ENCODE data around the gene CA9. TPM values are rescaled to one million over a fixed set of nuclear protein-coding genes. Genes with fewer than 3 reads are reported as not detected.

CA9 gene
- total RNA-seq, 1 donor from 2014 or later, result 0.27 TPM

DNA sequence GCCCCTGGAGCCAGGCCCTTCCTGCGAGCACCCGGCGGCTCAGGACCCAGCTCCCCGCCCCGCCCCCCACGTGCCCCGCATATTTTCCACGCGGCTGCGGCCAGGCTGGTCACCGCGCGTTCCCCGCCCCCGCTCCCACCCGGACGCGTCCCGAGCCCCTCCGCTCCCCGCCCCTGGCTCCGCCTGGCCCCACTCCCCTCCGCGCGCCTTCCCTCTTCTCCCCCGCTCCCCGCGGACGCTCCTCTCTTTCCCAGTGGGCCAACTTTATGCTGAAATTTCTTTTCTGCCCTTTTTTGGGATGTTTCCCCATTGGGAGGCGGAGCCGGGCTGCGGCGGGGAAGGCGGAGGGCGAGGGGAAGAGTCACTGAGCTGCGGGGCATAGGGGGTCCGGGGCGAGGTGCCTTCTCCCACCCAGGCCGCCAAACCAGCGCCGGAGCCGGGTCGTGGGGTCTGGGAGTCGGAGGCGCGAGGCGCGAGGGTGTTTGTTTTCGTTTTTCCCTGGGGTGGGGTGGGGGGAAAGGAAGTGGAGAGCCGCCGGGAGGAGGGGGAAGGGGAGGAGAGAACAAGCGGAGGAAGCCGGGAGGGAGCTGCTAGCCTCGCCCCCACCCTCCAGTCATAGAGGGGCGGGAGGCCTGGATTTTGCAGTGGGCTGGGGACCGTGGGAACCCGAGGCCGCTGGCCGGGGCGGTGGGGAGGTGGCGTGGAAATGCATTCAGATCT, 17.0 kb downstream of the CA9 start:
- intact Hi-C loops (cut with micrococcal nuclease), result loop anchor here (5.0 kb wide), 1 partner anchor 43 kb away; no protein-coding TSS in a partner anchor

DNA sequence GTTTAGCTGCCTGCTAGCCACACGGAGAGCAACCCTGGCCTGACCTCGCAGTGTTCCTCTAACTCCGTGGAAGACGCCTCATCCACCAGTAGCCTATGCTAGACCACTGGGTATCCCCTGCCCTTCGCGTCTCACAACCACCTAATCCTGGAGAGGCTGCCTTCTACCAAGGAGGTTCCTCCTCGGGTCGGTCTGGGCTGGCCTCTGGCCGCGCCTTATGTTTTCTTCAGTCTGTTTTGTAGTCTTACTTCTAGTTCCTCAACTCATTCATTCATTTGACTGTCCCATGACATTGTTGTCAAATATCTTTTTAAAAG, 17.6 kb downstream of the CA9 start:
- intact Hi-C loops (cut with micrococcal nuclease), result loop anchor here (5.0 kb wide), 1 partner anchor 44 kb away; no protein-coding TSS in a partner anchor

DNA sequence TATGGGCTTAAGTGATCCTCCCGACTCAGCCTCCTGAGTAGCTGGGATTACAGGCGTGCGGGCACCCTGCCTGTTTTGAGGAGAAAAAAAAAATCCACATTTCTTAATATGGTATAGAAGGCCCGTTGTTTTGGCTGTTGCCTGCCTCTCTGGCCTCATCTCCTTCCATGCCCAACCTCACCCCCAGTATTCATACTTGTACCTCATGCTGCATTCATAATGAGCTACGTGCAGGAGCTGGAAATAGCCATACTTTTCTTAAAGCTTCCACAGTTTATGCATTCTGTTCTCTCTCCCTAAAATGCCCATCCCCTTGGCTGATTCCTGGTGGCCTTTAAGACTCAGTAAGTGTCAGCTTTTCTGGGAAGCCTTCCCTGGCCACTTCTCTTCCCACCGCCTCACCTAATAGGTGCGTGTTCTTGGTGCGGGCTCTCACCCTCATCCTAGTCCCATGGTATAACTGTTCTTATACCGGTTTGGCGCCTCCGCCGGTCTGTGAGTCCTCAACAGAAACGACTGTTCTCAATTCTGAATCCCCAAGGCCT, 18.1 kb downstream of the CA9 start:
- intact Hi-C loops (cut with micrococcal nuclease), result loop anchor here (5.0 kb wide), 1 partner anchor 45 kb away; no protein-coding TSS in a partner anchor

DNA sequence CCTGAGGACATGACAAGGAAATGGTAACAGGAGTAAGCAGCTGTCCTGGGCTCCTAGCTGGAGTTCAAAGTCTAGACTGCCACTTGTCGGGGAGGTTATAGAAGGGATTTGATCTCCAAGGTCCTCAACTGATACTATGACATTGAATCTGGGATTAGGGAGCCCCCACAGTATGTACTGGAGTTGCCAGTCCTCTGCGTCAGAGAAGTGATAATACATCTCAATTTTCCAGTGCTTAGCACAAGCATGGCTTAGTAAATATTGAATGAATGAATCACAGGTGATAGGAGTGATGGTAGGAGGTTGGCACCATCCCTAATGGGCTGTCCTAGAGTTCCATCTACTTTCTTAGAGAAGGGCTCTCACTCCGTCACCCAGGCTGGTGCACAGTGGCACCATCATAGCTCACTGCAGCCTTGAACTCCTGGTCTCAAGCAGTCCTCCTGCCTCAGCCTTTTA, 22.2 kb downstream of the CA9 start:
- intact Hi-C loops (cut with micrococcal nuclease), result loop anchor here (2.0 kb wide), 2 partner anchors 33 to 37 kb away; partner anchors contain the start of genes CCDC107 and RMRP

DNA sequence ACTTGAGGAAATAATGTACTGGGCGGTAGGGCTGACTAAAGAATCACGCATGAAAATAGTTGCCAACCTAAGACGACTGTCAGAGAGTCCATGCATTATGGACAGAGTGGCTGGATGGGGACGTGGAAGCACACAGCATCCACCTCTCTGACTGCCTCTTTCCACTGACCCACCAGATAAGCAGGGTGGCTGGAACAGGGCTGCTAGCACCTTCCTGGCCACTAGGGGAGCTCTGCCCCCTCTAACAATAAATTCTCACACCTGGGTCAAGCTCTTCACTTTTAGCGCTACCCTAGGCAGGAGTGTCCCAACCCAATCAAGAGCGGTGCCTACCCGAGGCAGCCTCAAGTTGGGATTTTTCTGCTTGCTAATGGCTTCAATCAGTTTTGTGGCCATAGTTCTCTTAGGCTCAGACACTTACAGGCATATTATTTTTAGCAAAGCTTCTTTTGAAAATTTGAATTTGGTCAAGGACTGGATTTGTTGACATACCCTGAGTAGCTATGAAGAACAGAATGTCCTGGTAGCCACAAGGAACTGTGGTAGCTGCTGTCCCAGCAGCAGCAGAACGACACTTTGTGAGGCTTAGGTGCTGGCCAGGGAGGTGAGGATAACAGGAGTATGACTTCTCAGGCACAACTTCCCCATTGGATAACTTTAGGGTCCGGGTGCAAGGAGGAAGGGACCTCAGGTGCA, 22.9 kb downstream of the CA9 start:
- intact Hi-C loops (cut with micrococcal nuclease), result loop anchor here (2.0 kb wide), 2 partner anchors 32 to 38 kb away; partner anchors contain the start of genes CCDC107 and RMRP

DNA sequence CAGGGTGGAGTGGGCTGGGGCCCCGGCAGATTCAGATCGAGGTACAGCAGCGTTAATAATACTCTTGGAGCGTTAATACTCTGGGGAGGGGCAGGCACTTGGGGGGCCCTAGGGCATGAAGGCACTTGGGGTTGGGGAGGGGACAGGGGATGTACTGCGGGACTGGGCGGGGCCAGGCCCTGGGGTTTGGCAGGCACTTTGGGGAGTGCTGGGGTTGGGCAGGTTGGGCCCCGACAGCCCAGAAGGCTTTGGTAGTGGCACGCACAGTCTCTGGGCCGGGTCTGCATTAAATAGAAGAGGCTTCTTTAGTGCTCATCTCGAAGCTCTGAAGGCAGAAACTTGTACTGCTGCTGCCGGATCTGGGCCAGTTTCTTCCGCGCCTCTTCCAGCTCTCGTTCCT, 23.8 kb downstream of the CA9 start:
- intact Hi-C loops (cut with micrococcal nuclease), result loop anchor here (2.0 kb wide), 2 partner anchors 31 to 39 kb away; partner anchors contain the start of genes CCDC107 and RMRP

DNA sequence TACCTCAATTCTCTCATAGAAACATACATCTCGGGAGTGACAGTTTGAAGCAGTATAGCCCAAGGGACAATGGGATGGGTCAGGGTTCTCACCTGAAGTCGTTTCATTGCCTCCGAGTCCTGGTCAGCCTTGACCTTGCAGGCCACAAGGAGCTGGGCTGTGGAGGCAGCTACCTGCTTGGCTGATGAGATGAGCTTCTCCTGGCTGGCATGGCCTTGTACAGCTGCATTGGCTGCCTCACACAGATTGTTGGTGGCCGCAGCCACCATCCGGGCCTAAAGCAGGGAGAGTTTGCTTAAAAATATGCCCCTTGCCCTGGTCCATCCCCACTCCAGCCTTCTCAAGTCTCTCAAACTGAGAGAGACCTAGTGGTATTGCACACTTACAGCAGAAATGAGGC, 24.5 kb downstream of the CA9 start:
- intact Hi-C loops (cut with micrococcal nuclease), result no loop called here

DNA sequence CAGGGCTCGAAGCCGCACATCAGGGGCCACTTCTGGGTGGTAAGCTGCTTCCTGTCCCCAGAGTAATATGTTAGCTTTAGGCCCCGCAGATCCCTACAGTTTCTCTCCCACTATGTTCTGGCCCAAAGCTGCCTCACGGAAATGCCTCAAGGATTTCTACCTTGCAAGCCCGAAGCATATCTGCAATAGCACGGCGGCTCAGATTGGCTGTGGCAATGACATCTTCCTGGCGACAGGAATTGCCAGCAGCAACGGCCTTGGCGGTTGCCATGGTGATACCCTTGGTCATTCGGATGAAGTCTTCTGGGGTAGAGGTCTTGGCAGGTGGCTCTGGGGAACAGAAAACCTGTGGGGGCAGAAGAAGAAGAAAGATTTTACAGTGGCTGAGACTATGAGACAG, 26.3 kb downstream of the CA9 start:
- intact Hi-C loops (cut with micrococcal nuclease), result no loop called here

DNA sequence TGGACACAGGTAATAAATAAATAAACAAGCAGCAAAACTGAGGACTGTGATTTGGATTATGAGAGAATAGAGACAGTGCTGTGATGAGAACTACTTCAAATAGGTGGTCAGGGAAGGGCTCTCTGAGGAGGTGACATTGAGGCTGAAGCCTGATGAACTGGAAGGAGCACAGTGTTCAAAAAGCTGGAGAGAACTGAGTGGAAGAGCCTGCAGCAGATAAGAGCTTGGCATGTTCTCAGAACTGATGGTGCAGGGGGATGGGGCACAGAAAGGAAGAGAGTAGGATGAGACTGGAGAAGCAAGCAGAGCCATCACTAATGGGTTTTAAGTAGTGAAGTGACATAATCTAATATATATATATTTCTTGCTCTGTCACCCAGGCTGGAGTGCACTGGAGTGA, 27.2 kb downstream of the CA9 start:
- intact Hi-C loops (cut with micrococcal nuclease), result no loop called here

DNA sequence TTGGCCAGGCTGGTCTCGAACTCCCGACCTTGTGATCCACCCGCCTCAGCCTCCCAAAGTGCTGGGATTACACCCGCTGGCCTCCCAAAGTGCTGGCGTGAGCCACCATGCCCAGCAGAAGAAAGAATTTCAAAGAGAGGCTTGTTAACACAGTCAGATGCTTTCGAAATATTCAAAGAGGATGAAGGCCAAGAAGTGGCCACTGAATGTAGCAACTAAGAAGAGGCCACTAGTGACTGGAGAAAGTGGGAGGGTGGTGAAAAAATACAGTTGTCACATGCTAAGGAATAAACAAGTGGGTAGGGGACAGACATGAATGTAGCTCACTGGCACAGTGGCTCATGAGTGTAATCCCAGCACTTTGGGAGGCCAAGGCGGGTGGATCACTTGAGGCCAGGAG, 29.0 kb downstream of the CA9 start:
- intact Hi-C loops (cut with micrococcal nuclease), result no loop called here

DNA sequence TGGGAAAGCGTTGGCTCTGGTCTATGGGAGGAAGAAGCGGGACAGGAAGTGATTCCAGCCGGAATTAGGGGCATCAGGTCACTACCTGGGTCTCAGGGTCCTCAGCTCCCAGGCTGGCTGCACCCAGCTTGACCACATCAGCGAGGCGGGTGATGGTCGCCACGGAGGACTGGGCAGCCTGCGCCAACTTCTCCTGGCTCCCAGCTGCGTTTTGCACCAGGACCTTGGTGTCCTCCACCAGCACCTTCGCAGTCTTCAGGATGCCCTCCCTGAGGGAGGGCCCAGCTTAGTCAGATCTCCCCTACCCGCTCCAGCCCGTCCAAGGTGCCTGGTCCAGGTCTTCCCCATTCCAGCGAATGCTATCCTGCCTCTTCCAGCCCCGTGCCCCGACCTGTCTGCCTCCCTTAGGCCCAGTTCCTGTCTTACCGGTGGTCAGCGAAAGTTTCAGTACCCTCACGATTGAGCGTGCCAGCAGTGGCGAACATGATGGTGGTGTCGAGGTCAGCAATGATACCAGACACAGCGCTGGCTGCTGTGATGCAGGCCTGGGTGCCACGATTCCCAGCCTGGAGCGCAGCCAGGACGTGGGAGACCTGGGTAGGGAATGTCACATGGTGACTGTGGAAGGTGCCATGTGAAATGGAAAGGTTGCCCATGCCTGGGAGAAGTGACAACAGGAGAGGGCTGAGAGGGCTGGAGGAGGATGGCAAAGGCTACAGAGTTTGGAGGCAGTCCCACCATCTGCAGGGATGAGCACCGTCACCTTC, 30.4 kb downstream of the CA9 start:
- intact Hi-C loops (cut with micrococcal nuclease), result no loop called here

DNA sequence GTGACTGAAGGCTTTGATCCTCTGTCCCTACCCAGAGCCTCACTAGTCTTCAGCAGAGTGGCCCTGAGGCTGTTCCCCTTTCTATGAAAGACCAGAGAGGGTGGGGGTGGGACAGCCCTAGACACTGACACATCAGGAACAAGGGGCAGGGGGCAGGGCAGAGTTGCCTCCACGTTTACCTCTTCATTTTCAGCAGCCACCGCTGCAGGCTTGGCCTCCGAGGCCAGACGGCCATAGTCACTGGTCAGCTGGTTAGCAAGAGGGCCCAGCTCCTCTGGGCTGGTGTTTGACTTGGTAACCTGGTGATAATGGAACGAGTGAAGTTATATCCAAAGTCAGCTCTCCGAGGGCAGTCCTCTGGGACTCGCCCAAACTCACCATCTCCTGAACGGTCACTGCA, 31.6 kb downstream of the CA9 start:
- intact Hi-C loops (cut with micrococcal nuclease), result no loop called here

DNA sequence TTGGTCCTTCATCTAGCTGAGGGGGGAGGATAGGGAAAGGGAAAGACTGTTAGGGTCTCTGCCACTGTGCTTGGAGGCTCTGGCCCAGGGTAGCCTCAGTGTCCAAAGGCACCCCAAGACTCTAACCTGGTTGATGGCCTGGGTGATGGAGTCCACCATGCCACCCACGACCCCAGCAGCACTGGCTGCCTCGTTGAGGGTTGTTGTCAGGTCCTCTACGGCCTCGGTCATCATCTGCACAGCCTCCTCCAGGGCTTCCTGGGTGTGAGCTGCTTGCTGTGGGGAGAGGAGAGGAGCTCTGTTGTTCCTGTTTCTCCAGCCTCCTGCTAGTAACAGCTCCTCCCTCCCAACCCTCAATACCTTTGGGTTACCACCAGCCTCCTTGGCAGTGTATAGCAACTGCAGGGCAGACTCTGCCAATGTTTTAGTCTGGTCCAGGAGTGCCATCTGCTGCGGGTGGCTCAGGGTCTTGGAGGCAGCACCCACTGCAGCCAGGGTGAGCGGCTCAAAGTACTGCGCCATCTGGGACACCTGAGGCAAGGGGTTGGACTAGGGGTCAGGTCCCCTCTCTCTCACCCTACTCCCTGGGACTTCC, 32.2 kb downstream of the CA9 start:
- intact Hi-C loops (cut with micrococcal nuclease), result no loop called here

DNA sequence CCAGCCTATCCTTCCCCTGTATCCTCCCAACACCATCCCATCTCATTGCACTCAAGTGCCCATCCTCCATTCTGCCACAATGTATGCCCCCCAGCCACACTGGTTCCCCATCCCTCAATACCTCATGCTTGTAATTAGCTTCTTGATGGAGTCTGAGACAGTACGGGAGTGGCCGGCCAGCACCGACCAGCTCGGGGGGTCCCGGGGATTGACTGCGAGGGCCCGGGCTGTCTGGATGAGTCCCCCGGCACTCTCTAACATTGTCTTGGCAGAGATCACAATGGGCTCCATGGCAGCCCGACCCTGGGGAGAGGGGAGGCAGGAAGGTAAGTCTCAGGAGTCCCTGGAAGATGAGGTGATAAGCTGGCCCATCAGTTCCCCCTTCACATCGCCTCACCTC, 33.2 kb downstream of the CA9 start:
- intact Hi-C loops (cut with micrococcal nuclease), result no loop called here

DNA sequence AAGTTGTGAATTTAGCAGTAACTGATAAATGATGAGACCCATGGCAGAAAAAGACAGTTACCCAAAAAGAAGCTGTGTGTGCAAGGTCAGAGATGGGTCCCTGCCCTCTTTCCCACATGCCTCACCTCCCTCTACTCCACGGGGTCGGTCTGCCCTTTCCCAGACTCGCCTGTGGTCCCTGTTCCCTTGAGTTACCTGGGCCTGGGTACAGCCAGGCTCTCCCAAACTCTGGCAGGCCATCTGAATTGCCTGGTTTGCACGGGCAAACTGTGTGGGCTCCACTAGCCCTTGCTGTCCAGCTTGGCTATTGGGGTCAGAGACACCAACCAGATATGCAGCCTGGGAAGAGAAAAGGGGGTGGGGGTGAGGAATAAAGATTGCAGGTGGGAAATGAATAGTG, 34.4 kb downstream of the CA9 start:
- intact Hi-C loops (cut with micrococcal nuclease), result no loop called here

DNA sequence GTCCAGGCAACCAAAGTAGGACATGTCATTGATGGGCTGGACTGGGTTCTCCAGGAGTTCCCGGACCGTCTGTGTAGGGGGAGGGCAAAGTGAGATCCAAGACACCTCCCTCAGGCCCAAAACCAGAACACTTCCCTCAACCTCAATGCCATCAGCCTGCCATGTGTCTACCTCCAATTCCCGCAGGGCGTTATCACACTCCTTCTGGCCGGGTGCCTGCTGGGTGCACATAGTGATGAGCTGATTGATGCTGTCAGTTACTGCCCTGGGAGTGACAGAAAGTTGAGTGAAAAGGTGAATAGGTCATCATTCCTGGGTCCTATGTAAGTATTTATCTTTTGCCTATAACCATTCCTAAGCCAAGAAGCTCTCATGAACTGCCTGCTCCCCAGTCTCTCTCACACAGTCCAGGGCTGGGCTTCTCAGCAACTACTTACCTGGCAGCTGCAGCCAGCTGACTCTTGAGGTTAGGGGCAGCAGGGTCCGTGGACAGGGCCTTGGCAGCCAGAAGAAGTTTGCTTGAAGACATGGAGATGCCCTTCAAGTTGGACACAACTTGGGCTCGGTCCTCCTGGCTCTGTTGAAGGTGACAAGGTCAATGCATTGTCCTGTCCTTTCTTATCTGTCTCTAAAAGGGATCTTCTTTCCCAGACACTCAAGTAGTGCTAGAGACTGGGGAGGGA, 37.2 kb downstream of the CA9 start:
- intact Hi-C loops (cut with micrococcal nuclease), result no loop called here

DNA sequence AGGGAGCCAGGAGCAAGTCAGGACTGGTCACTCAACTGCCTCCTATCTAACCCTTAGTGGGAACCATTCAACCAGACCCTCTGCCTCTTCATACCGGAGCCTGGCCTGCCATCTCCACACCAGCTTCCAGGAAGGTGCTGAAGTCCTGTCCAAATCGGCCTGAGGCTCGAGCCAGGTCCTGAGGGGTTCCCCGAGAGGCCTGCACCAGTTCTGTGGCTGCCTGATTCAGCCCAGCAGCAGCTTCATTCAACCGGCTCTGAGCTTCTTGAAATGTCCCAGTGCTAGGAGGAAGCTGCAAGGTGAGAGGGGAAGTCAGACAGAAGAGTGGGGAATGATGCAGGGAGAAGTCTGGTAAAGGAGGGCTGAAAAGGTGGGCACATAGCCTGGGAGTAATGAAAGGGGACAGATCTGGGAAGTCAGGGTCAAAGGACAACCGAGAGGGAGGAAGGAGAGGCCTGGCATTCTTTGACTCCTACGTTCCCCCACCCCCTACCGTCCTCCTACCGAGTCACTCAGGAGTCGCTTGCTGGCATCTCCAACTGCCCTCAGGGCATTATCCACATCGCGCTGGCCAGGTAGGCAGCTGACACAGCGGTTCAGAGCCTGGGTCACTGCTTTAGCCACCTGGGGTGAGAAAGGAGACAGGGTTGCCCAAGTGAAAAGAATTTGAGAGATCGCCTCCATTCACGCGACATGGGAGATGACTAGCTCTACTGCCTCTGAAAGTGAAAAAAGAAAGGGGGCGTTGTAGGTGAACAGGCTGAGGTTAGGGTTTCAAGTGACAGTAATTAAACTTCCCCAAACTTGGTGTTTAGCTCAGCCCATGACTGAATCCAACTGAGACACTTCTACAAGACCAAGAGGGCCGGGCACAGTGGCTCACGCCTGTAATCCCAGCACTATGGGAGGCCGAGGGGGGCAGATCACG, 38.0 kb downstream of the CA9 start:
- intact Hi-C loops (cut with micrococcal nuclease), result no loop called here

DNA sequence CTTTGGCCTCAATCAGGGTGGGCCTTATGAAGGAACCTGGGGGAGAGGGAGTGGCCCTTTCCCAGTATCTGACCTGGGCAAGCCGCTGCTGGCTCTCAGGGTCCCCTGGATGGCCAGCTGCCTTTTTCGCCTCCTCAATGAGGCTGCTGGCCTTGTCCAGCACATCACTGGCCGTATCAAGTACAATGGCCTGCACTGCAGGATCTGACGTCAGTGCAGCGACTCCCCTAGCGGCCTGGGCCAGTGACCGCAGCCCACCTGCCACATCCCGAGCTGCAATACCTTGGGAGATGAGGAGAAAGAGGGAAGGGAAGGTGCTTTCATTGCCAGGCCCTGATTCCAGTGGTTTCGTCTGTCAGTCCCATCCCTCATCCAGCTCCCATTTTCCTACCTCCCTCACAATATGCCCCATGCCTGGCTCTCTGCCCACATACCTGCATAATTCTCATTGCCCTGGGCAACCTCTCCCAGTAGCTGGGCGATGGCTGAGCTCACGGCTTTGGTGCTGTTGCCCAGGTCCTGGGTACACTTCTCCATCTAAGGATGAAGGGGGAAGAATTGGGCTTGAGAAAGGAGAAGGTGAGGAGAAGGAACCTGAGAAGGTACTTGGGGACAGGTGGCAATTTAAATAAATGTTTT, 39.2 kb downstream of the CA9 start:
- intact Hi-C loops (cut with micrococcal nuclease), result no loop called here

DNA sequence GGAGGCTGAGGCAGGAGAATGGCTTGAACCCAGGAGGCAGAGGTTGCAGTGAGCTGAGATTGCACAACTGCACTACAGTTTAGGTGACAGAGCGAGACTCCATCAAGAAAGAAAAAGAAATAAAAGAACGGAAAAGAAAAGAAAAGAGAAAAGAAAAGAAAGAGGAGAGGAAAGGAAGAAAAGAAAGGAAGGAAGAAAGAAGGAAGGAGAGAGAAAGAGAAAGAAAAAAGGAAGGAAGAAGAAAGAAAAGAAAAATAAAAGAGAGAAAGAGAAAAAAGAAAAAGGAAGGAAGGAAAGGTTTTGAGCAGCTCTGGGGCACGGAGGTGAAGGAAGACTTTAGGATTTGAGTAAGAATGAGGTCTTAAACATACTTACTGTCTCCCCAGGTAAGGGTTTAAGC, 39.9 kb downstream of the CA9 start:
- intact Hi-C loops (cut with micrococcal nuclease), result no loop called here
